Upper lobe of right lung (tissue), 1 donor: ENCODE measurements around the gene CTNNBL1. TPM values are rescaled to one million over a fixed set of nuclear protein-coding genes. Genes with fewer than 3 reads are reported as not detected.

Source experiments
- ATAC-seq: fragments of 200-7000 bp; cut with Tn5 transposase; one replicate; pipeline ENCODE4 v1.9.1; 2020; ENCODE audit warnings: mild to moderate bottlenecking, moderate library complexity
- DNase-seq: peaks from one replicate; pipeline ENCODE4 v3.0.0-alpha.2; 2020
- H3K27ac ChIP-seq: fragments of 200-600 bp; one replicate; pipeline ENCODE4 v1.8.0; 2022
- H3K27me3 ChIP-seq: fragments of 200-600 bp; one replicate; pipeline ENCODE4 v1.8.0; 2022; ENCODE audit warnings: mild to moderate bottlenecking
- H3K36me3 ChIP-seq: fragments of 200-600 bp; one replicate; pipeline ENCODE4 v1.8.0; 2022
- H3K4me1 ChIP-seq: fragments of 200-600 bp; one replicate; pipeline ENCODE4 v1.8.0; 2022
- H3K4me3 ChIP-seq: fragments of 200-600 bp; one replicate; pipeline ENCODE4 v1.8.0; 2022; ENCODE audit warnings: mild to moderate bottlenecking
- H3K9me3 ChIP-seq: fragments of 200-600 bp; one replicate; pipeline ENCODE4 v1.8.0; 2022
- intact Hi-C: fragments of 100-400 bp; cut with DNase I; formaldehyde crosslinking; loops from one replicate; pipeline ENCODE4 v1.11.0; 2022
- total RNA-seq: library from RNA; stranded (reverse); fragmentation: NEBNext Ultra II Directional; extraction: Animal tissue kit (Norgen Biotek cat#: 25700); gene quantifications from one replicate; pipeline ENCODE4 v1.2.1, GENCODE V29; 2021
- TF ChIP-seq, protein P1 (sequence below): fragments of 200-600 bp; IDR thresholded peaks from one replicate; pipeline ENCODE4 v1.8.0; 2022; ENCODE audit warnings: antibody characterized with exemption
- donor health status: DM: no; HTN: yes; CAD: no; lungs with severe emphysema.

Gene CTNNBL1
- total RNA-seq, 1 donor from 2014 or later, result 52.8 TPM

DNA sequence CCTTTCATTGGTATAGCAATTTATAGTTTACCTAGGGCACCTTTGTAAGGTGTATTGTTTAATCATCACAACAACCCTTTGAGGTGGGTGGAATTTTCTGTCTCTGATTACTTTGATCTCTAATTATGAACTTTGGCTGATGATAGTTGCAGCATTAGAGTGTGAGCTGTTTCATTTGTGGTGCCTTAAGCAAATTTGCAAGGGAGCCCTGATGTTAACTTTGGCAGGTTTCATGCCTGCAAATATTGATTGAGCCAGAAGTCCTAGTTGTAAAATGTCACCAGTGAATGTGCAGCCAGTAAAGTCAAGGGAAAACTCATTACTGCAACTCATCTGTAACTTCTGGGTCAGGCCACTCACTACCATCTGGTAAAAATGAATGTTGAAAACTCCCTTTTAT is 29.8 kb downstream of the CTNNBL1 start:
- TF ChIP-seq, protein P1, sequence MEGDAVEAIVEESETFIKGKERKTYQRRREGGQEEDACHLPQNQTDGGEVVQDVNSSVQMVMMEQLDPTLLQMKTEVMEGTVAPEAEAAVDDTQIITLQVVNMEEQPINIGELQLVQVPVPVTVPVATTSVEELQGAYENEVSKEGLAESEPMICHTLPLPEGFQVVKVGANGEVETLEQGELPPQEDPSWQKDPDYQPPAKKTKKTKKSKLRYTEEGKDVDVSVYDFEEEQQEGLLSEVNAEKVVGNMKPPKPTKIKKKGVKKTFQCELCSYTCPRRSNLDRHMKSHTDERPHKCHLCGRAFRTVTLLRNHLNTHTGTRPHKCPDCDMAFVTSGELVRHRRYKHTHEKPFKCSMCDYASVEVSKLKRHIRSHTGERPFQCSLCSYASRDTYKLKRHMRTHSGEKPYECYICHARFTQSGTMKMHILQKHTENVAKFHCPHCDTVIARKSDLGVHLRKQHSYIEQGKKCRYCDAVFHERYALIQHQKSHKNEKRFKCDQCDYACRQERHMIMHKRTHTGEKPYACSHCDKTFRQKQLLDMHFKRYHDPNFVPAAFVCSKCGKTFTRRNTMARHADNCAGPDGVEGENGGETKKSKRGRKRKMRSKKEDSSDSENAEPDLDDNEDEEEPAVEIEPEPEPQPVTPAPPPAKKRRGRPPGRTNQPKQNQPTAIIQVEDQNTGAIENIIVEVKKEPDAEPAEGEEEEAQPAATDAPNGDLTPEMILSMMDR, result no peak
- H3K36me3 ChIP-seq, result no peaks in the 10 kb centered on the region
- H3K27me3 ChIP-seq, result no peaks in the 10 kb centered on the region
- intact Hi-C loops, result no loop called here
- ATAC-seq, result no peak
- H3K4me1 ChIP-seq, result peaks cover 22% of the 10 kb centered on the region
- H3K9me3 ChIP-seq, result no peaks in the 10 kb centered on the region
- DNase-seq, result no peak
- H3K27ac ChIP-seq, result no peak overlapping the region
- H3K4me3 ChIP-seq, result no peak overlapping the region

DNA sequence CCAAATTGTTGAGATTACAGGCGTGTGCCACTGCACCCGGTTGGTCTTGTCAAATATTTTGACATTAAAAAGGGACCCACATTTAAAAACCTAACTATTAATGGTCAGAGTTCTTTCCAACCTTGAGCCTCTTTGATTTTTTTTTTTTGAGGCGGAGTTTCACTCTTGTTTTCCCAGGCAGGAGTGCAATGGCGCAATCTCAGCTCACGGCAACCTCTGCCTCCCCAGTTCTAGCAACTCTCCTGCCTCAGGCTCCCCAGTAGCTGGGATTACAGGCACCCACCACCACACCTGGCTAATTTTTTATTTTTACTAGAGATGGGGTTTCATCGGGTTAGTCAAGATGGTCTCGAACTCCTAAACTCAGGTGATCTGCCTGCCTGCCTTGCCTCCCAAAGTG is 31.3 kb downstream of the CTNNBL1 start:
- H3K4me1 ChIP-seq, result peaks cover 22% of the 10 kb centered on the region
- H3K36me3 ChIP-seq, result no peaks in the 10 kb centered on the region
- no peak for DNase-seq
- H3K27me3 ChIP-seq, result no peaks in the 10 kb centered on the region
- H3K27ac ChIP-seq, result no peak overlapping the region
- TF ChIP-seq, protein P1, result no peak
- no peak for ATAC-seq
- no peak overlapping the region for H3K4me3 ChIP-seq
- no peaks in the 10 kb centered on the region for H3K9me3 ChIP-seq
- intact Hi-C loops, result no loop called here

DNA sequence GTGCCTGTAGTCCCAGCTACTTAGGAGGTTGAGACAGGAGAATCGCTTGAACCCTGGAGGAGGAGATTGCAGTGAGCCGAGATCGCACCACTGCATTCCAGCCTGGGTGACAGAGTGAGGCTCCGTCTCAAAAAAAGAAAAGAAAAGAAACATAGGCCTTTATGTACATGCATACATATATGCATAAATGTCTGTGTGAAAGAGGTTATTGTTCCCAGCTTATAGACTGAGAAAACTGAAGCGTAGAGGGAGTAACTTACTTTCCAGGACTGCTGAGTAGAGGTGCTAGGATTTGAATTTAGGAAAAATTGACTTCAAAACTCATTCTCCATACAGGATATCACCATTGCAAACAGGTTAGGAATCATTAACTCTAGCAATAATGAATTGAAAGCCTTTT is 32.0 kb downstream of the CTNNBL1 start:
- ATAC-seq, result no peak
- Histone ChIP-seq H3K27me3 (no peaks in the 10 kb centered on the region), H3K27ac (no peak overlapping the region), H3K36me3 (no peaks in the 10 kb centered on the region), H3K9me3 (no peaks in the 10 kb centered on the region), H3K4me1 (peaks cover 22% of the 10 kb centered on the region), H3K4me3 (no peak overlapping the region)
- no peak for DNase-seq
- TF ChIP-seq, protein P1, result no peak
- intact Hi-C loops, result no loop called here

DNA sequence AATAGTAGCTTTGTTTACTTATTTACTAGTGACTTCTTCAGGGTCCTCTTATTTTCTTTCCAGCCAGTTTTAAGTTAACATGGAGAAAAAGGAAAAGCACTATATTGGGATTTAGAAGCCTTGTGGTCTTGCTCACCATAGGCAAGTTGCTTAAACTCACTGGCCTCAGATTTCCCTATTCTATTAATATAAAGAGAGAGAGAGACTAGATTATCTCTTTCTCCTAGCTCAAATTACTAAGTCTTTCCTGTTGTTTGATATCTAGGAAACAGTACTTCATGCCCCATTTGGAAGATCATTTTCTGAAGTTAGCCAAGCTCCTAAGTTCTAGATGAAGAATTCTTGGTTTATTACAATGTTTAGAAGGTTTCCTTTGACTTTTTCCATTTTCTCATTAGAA is 32.5 kb downstream of the CTNNBL1 start:
- Histone ChIP-seq H3K4me1 (peaks cover 22% of the 10 kb centered on the region), H3K36me3 (no peaks in the 10 kb centered on the region), H3K27ac (no peak overlapping the region), H3K9me3 (no peaks in the 10 kb centered on the region), H3K27me3 (no peaks in the 10 kb centered on the region), H3K4me3 (no peak overlapping the region)
- DNase-seq (no peak), ATAC-seq (no peak)
- intact Hi-C loops, result no loop called here
- TF ChIP-seq, protein P1, result no peak

DNA sequence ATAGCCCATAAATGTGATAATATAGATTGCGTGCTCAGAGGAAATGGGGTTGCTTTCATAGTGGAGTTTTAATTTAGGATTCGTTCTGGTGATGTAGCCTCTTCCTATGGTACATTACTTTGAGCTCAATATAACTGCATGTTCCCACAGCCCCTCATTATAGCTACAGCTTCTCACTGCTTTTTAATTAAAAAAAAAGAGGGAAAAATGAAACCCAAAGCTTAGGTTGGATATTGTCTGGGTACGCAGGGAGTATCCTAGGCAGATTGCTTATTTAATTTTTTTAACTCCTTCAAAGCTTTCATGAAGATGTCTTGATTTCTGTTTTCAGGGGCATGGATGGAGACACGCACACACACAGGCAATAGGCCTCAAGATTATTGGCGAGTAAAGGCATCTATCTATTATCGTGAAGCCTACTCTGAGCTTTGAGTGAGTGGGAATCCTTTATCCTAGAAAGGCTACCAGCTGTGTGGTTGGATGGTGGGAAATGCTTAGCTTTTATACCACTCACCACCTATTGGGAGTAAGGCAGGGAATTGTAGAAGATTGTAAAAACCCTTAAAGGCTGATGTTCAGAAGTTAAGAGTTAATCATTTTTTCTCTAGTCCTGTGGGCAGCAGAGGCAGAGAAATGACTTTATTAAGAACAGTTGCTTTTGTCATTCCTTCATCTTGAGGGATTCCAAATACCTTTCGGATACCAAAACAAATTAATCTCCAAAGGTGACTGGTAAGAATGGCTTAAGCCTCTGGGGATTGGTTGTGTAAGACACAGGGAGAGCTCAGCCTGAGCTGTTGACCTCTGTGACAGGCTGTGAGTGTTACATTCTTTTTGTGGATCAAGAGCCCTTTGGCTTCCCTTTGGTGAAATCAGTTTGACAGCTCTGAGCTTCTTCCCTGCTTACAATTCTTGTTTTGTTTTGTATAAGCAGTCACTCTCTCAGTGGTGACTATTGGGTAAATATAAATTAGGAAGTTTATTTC is 33.4 kb downstream of the CTNNBL1 start:
- peaks cover 22% of the 10 kb centered on the region for H3K4me1 ChIP-seq
- peak overlapping the region; percentile 43 for H3K27ac ChIP-seq
- no peak overlapping the region for H3K4me3 ChIP-seq
- no peak for DNase-seq
- TF ChIP-seq, protein P1, result no peak
- H3K27me3 ChIP-seq, result no peaks in the 10 kb centered on the region
- peak; percentile 89 for ATAC-seq
- intact Hi-C loops, result no loop called here
- H3K36me3 ChIP-seq, result peaks cover 5% of the 10 kb centered on the region
- H3K9me3 ChIP-seq, result no peaks in the 10 kb centered on the region
